PC-9 (cell line): ENCODE results near the gene ROM1. TPM values are rescaled to one million over a fixed set of nuclear protein-coding genes. Genes with fewer than 3 reads are reported as not detected.

Experiments used
- BruUV-seq: library from RNA; stranded (reverse); fragments of 400-500 nt; replicated peaks from 2 replicates; lab custom pipeline; 2021; lab: Mats Ljungman, UMichigan
- CTCF ChIA-PET: fragments of 300-600 bp; sonication (Branson Sonifier 250); formaldehyde crosslinking; loops from one replicate; lab custom pipeline; 2022; ENCODE audit warnings: antibody characterized with exemption; lab: Charles Lee
- POLR2A ChIA-PET: fragments of 300-600 bp; sonication (Branson Sonifier 250); formaldehyde crosslinking; loops from one replicate; lab custom pipeline; 2022; ENCODE audit warnings: antibody characterized with exemption; ENCODE audit not compliant: unreplicated experiment; lab: Charles Lee
- DNase-seq, 2 experiments: peaks; one replicate each; pipeline versions ENCODE4 v3.0.0 to v3.0.0-alpha.2; 2015 to 2022; ENCODE audit warnings: mixed read lengths in 1 of 2
- H2AFZ ChIP-seq: fragments of 200-600 bp; sonication (generic); 2 replicates; pipeline ENCODE4 v1.8.1; 2017; ENCODE audit warnings: antibody characterized with exemption
- H3F3A ChIP-seq: fragments of 200-600 bp; sonication (generic); 2 replicates; pipeline ENCODE4 v1.8.1; 2017; ENCODE audit warnings: antibody characterized with exemption, mild to moderate bottlenecking, low read depth; ENCODE audit not compliant: insufficient read depth
- H3K27ac ChIP-seq: fragments of 200-600 bp; sonication (generic); 2 replicates; pipeline ENCODE4 v1.6.1; 2016; ENCODE audit warnings: mixed run types
- H3K27me3 ChIP-seq: fragments of 200-600 bp; sonication (generic); 2 replicates; pipeline ENCODE4 v1.6.1; 2016; ENCODE audit warnings: low read depth, mixed run types; ENCODE audit not compliant: insufficient read depth
- H3K36me3 ChIP-seq: fragments of 200-600 bp; sonication (generic); 2 replicates; pipeline ENCODE4 v1.6.1; 2016; ENCODE audit warnings: low read depth, mixed run types
- H3K4me1 ChIP-seq: fragments of 200-600 bp; sonication (generic); replicated peaks from 2 replicates; pipeline ENCODE4 v1.6.1; 2016; ENCODE audit warnings: mixed run types; ENCODE audit not compliant: insufficient read depth
- H3K4me2 ChIP-seq: fragments of 200-600 bp; sonication (generic); 2 replicates; pipeline ENCODE4 v1.6.1; 2017; ENCODE audit warnings: mixed run types
- H3K4me3 ChIP-seq: fragments of 200-600 bp; sonication (generic); 2 replicates; pipeline ENCODE4 v1.6.1; 2016; ENCODE audit warnings: mixed run types
- H3K79me2 ChIP-seq: fragments of 200-600 bp; sonication (generic); 2 replicates; pipeline ENCODE4 v1.6.1; 2017; ENCODE audit warnings: low read depth, mixed run types
- H3K9me2 ChIP-seq: fragments of 200-600 bp; sonication (generic); 2 replicates; pipeline ENCODE4 v1.8.1; 2017; ENCODE audit warnings: mild to moderate bottlenecking; ENCODE audit not compliant: insufficient read depth
- H3K9me3 ChIP-seq: fragments of 200-600 bp; sonication (generic); 2 replicates; pipeline ENCODE4 v1.8.1; 2016; ENCODE audit warnings: low read depth; ENCODE audit not compliant: insufficient read depth
- H4K20me1 ChIP-seq: fragments of 200-600 bp; sonication (generic); 2 replicates; pipeline ENCODE4 v1.8.1; 2017; ENCODE audit not compliant: insufficient read depth
- EZH2 ChIP-seq: fragments of 200-600 bp; sonication (generic); IDR thresholded peaks from 2 replicates; pipeline ENCODE4 v1.8.0; 2017; ENCODE audit warnings: antibody characterized with exemption, low read depth
- intact Hi-C: fragments of 100-400 bp; cut with micrococcal nuclease; formaldehyde crosslinking; loops from one replicate; pipeline ENCODE4 v1.10.0; 2022; ENCODE audit not compliant: unreplicated experiment
- total RNA-seq: library from RNA; stranded (reverse); gene quantifications from 2 replicates; pipeline ENCODE4 v1.2.3, GENCODE V29; 2021
- TF ChIP-seq, protein P1 (sequence below): fragments of 200-600 bp; sonication (generic); conservative IDR thresholded peaks from 2 replicates; pipeline ENCODE4 v1.6.1; 2017; ENCODE audit warnings: mixed run types, antibody characterized with exemption, mild to moderate bottlenecking, moderate library complexity

ROM1 gene
- total RNA-seq, 1 experiment from 2014 or later: 6.2 TPM

DNA sequence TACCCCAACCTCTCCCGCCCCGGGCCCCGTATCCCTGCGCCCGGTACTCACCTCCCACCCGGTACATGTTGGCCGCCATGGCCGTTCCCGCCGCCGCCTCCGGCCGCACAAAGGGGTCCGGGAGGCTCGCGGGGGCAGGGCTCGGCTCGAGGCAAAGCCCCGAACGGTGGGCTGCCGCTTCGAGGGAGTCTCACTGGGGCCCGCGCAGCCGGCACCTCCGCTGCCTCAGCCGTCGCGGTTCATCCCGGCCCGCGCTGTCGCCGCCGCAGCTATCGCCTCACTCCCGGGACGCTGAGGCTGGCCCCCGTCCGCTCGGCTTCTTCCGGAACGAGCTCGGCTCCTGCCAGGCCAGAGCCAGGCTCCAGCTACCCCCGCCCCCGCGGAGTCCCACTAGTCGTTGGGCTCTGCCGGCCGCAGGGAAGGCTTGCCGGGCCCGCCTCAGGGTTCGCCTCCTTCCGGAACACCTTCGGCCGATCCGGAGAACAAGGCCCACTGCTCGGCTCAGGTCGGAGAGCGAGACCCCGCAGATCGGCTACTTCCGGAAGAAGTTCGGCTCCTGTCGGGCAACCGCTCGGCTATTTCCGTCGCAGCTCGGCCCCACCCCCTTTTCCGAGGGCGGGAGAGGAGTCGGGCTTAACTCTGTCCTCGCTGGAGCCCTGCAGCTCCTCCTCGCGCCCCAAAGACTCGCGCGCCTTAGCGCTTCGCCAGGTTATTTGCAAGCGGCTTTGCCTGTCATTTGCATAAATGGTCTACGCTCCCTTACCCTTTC is 11.5 kb upstream of the ROM1 start, which contains the start of gene MTA2:
TSS of gene MTA2 (minus strand) at position 494 of the 769 bp plus-strand sequence. CDS start at position 79, 415 bp downstream.
- ChIA-PET POLR2A (interaction anchor here (0.6 to 1.1 kb wide), 4 partner anchors 10 to 1583 kb away, joined by 3 to 15 read pairs (median 4); partner anchors contain the start of gene TUT1), CTCF (interaction anchor here (0.6 to 1.8 kb wide), 3 partner anchors 10 to 157 kb away, joined by 3 to 12 read pairs (median 3); partner anchors contain the start of gene ZBTB3)
- Histone ChIP-seq H3F3A (peaks cover 63% of the 10 kb centered on the region), H2AFZ (peak within 1 kb of the TSS; percentile 92), H3K9me2 (no peaks in the 10 kb centered on the region), H3K36me3 (peaks cover 15% of the 10 kb centered on the region), H3K4me2 (peak within 1 kb of the TSS; percentile 94), H3K27ac (peak within 1 kb of the TSS; percentile 67), H4K20me1 (no peaks in the 10 kb centered on the region; the same call in 1 of the 2 replicates), H3K9me3 (no peaks in the 10 kb centered on the region), H3K4me1 (peaks cover 17% of the 10 kb centered on the region), H3K4me3 (peak within 1 kb of the TSS; percentile 95), H3K27me3 (no peaks in the 10 kb centered on the region), H3K79me2 (peaks cover 38% of the 10 kb centered on the region)
- TSS peak; percentile 65 for BruUV-seq
- DNase-seq: peak; percentile 97 to 100
- intact Hi-C loops: loop anchor here (1.0 kb wide), 1 partner anchor 10 kb away; the partner anchor contains the start of gene TUT1
- TF ChIP-seq EZH2: no peak

GRCh38 chr11:62602141-62603071 is 10.7 kb upstream of the ROM1 start:
- ChIA-PET CTCF (interaction anchor here (0.6 to 1.8 kb wide), 3 partner anchors 9 to 158 kb away, joined by 3 to 12 read pairs (median 3); partner anchors contain the start of gene ZBTB3), POLR2A (interaction anchor here (0.6 to 1.1 kb wide), 3 partner anchors 11 to 1583 kb away, joined by 3 to 15 read pairs (median 4); partner anchors contain the start of gene TUT1)
- peaks cover 11% of the 10 kb centered on the region for H3K36me3 ChIP-seq
- H3K9me2 ChIP-seq: no peaks in the 10 kb centered on the region
- no peak for DNase-seq
- peaks cover 35% of the 10 kb centered on the region for H3K79me2 ChIP-seq
- no TSS peak for BruUV-seq
- no peaks in the 10 kb centered on the region for H3K27me3 ChIP-seq
- no peaks in the 10 kb centered on the region for H3K9me3 ChIP-seq
- no peak overlapping the region for H3K4me3 ChIP-seq
- H2AFZ ChIP-seq: no peak overlapping the region
- intact Hi-C loops: no loop called here
- TF ChIP-seq, protein P1, sequence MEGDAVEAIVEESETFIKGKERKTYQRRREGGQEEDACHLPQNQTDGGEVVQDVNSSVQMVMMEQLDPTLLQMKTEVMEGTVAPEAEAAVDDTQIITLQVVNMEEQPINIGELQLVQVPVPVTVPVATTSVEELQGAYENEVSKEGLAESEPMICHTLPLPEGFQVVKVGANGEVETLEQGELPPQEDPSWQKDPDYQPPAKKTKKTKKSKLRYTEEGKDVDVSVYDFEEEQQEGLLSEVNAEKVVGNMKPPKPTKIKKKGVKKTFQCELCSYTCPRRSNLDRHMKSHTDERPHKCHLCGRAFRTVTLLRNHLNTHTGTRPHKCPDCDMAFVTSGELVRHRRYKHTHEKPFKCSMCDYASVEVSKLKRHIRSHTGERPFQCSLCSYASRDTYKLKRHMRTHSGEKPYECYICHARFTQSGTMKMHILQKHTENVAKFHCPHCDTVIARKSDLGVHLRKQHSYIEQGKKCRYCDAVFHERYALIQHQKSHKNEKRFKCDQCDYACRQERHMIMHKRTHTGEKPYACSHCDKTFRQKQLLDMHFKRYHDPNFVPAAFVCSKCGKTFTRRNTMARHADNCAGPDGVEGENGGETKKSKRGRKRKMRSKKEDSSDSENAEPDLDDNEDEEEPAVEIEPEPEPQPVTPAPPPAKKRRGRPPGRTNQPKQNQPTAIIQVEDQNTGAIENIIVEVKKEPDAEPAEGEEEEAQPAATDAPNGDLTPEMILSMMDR: no peak
- no peak for TF ChIP-seq EZH2
- H4K20me1 ChIP-seq: no peaks in the 10 kb centered on the region; the same call in 1 of the 2 replicates
- H3K4me1 ChIP-seq: peaks cover 17% of the 10 kb centered on the region
- no peak overlapping the region for H3K27ac ChIP-seq
- peaks cover 55% of the 10 kb centered on the region for H3F3A ChIP-seq
- H3K4me2 ChIP-seq: peak overlapping the region; percentile 53

- no peak overlapping the region for H2AFZ ChIP-seq
- no peak for TF ChIP-seq EZH2
- TF ChIP-seq, protein P1: no peak
- DNase-seq: no peak
- H3K4me1 ChIP-seq: peaks cover 17% of the 10 kb centered on the region
- no peaks in the 10 kb centered on the region for H3K27me3 ChIP-seq
- H3K79me2 ChIP-seq: peaks cover 34% of the 10 kb centered on the region
- CTCF ChIA-PET: interaction anchor here (0.9 kb wide), 1 partner anchor 9 kb away, joined by 3 read pairs; no protein-coding TSS in a partner anchor
- no peaks in the 10 kb centered on the region for H3K9me3 ChIP-seq
- BruUV-seq: no TSS peak
- no peaks in the 10 kb centered on the region; the same call in 1 of the 2 replicates for H4K20me1 ChIP-seq
- H3K9me2 ChIP-seq: no peaks in the 10 kb centered on the region
- peaks cover 7% of the 10 kb centered on the region for H3K36me3 ChIP-seq
- H3F3A ChIP-seq: peaks cover 49% of the 10 kb centered on the region
- intact Hi-C loops: no loop called here
- no peak overlapping the region for H3K4me3 ChIP-seq
- H3K4me2 ChIP-seq: no peak overlapping the region
- H3K27ac ChIP-seq: no peak overlapping the region
- POLR2A ChIA-PET: no interaction called here
These were observed 10.0 kb upstream of the ROM1 start for GRCh38 chr11:62603072-62603408.
